Measurements from ENCODE around the gene ERBIN.
"Not testable (repeated sequence)": the region's sequence is repeated elsewhere in the genome, so short reads cannot be mapped to it uniquely, and the experiment has no call there.

ERBIN gene

GRCh38 chr5:65916066-65916465, 10.3 kb upstream of the ERBIN start:
- DNase-seq, result no peak

- no peak for DNase-seq
Measured at GRCh38 chr5:65916636-65917035, 9.7 kb upstream of the ERBIN start.

- DNase-seq, result no peak
Measured at GRCh38 chr5:65919773-65920172, 6.6 kb upstream of the ERBIN start.

GRCh38 chr5:65923339-65923738, 3.0 kb upstream of the ERBIN start:
- DNase-seq, result no peak

- DNase-seq, result no peak
Measured at GRCh38 chr5:65924366-65925043, 1.9 kb upstream of the ERBIN start.

GRCh38 chr5:65925044-65925600, 1.3 kb upstream of the ERBIN start:
- DNase-seq, result peak; percentile 78

- peak; percentile 82 for DNase-seq
Measured at GRCh38 chr5:65925601-65926275, 637 bp upstream of the ERBIN start.

- DNase-seq, result peak; percentile 17
Measured at GRCh38 chr5:65926893-65927292, 518 bp downstream of the ERBIN start.

GRCh38 chr5:65927503-65928321, 1.3 kb downstream of the ERBIN start:
- DNase-seq, result peak; percentile 58

GRCh38 chr5:65928322-65928752, 2.0 kb downstream of the ERBIN start:
- no peak for DNase-seq

GRCh38 chr5:65928860-65929259, 2.5 kb downstream of the ERBIN start:
- DNase-seq, result no peak

- DNase-seq, result no peak
Measured at GRCh38 chr5:65932676-65933075, 6.3 kb downstream of the ERBIN start.

- DNase-seq, result no peak
Measured at GRCh38 chr5:65933295-65933694, 6.9 kb downstream of the ERBIN start.

- DNase-seq, result no peak
Measured at GRCh38 chr5:65938256-65938655, 11.9 kb downstream of the ERBIN start.

- DNase-seq, result no peak
Measured at GRCh38 chr5:65943771-65944170, 17.4 kb downstream of the ERBIN start.

- no peak for DNase-seq
Measured at GRCh38 chr5:65946198-65946745, 19.9 kb downstream of the ERBIN start.

- DNase-seq, result no peak
Measured at GRCh38 chr5:65948115-65948747, 21.9 kb downstream of the ERBIN start.

- no peak for DNase-seq
Measured at GRCh38 chr5:65951330-65951729, 25.0 kb downstream of the ERBIN start.

GRCh38 chr5:65952259-65952658, 25.9 kb downstream of the ERBIN start:
- DNase-seq, result no peak

- no peak for DNase-seq
Measured at GRCh38 chr5:65954200-65954599, 27.8 kb downstream of the ERBIN start.

- DNase-seq, result no peak
Measured at GRCh38 chr5:65955746-65956145, 29.4 kb downstream of the ERBIN start.

- not testable (repeated sequence) for DNase-seq
Measured at GRCh38 chr5:65957703-65958102, 31.3 kb downstream of the ERBIN start.

GRCh38 chr5:65961633-65962032, 35.3 kb downstream of the ERBIN start:
- no peak for DNase-seq

Measured in CD4-positive, alpha-beta T cell treated with Interleukin-21 for 1 hour (primary cell).